NCI-H526 (cell line): Measurements from ENCODE around the gene NECTIN4.

ENCODE experiments used
- DNase-seq, 2 experiments: peaks; one replicate each; lab custom pipeline; 2025; lab: John Stamatoyannopoulos, UW

The NECTIN4 gene

GRCh38 chr1:161021970-161022353, 67.4 kb downstream of the NECTIN4 start:
- DNase-seq = no peak

GRCh38 chr1:161021165-161021969, 68.0 kb downstream of the NECTIN4 start:
- DNase-seq = peak; percentile 100
